H9 (cell line): ENCODE results near the gene MROH2A. TPM values are rescaled to one million over a fixed set of nuclear protein-coding genes. Genes with fewer than 3 reads are reported as not detected.

ENCODE experiments used
- DNase-seq: peaks from one replicate; pipeline ENCODE4 v3.0.0-alpha.2; 2017
- H2AFZ ChIP-seq: one replicate; pipeline ENCODE4 v1.6.1; 2013; ENCODE audit warnings: mild to moderate bottlenecking, low read length, control low read depth, moderate library complexity
- H2AK5ac ChIP-seq: 2 replicates; pipeline ENCODE4 v1.6.1; 2013; ENCODE audit warnings: low read length, control low read depth, mixed read lengths; ENCODE audit not compliant: insufficient read length
- H2BK120ac ChIP-seq: one replicate; pipeline ENCODE4 v1.6.1; 2013; ENCODE audit warnings: low read depth, mild to moderate bottlenecking, low read length, control low read depth, inconsistent platforms; ENCODE audit not compliant: poor library complexity, severe bottlenecking
- H2BK12ac ChIP-seq: 2 replicates; pipeline ENCODE4 v1.6.1; 2013; ENCODE audit warnings: low read length, control low read depth, mixed read lengths, low read depth; ENCODE audit not compliant: insufficient read length
- H2BK15ac ChIP-seq: 2 replicates; pipeline ENCODE4 v1.6.1; 2013; ENCODE audit warnings: low read depth, low read length, control low read depth
- H2BK20ac ChIP-seq: one replicate; pipeline ENCODE4 v1.6.1; 2013; ENCODE audit warnings: low read depth, mild to moderate bottlenecking, low read length, control low read depth, inconsistent platforms; ENCODE audit not compliant: poor library complexity, severe bottlenecking
- H2BK5ac ChIP-seq: 2 replicates; pipeline ENCODE4 v1.6.1; 2013; ENCODE audit warnings: low read length, control low read depth, mixed read lengths; ENCODE audit not compliant: insufficient read length
- H3K14ac ChIP-seq: 2 replicates; pipeline ENCODE4 v1.6.1; 2013; ENCODE audit warnings: low read length, control low read depth; ENCODE audit not compliant: insufficient read depth
- H3K18ac ChIP-seq: 2 replicates; pipeline ENCODE4 v1.6.1; 2013; ENCODE audit warnings: low read depth, mild to moderate bottlenecking, mixed read lengths, low read length, control low read depth; ENCODE audit not compliant: insufficient read length
- H3K23ac ChIP-seq: 2 replicates; pipeline ENCODE4 v1.6.1; 2013; ENCODE audit warnings: low read length, control low read depth, mixed read lengths, low read depth; ENCODE audit not compliant: insufficient read length
- H3K23me2 ChIP-seq: 2 replicates; pipeline ENCODE4 v1.6.1; 2013; ENCODE audit warnings: low read depth, mild to moderate bottlenecking, mixed read lengths, low read length, control low read depth; ENCODE audit not compliant: insufficient read length, poor library complexity, severe bottlenecking
- H3K27ac ChIP-seq: 2 replicates; pipeline ENCODE4 v1.5.1; 2013; ENCODE audit warnings: low read length, control low read depth, mixed read lengths, low read depth; ENCODE audit not compliant: insufficient read length
- H3K27me3 ChIP-seq: 2 replicates; pipeline ENCODE4 v1.6.1; 2013; ENCODE audit warnings: low read length, control low read depth, inconsistent platforms; ENCODE audit not compliant: insufficient read depth
- H3K4ac ChIP-seq: 2 replicates; pipeline ENCODE4 v1.6.1; 2013; ENCODE audit warnings: low read depth, mild to moderate bottlenecking, control low read depth, inconsistent platforms, low read length, moderate library complexity
- H3K4me1 ChIP-seq: 2 replicates; pipeline ENCODE4 v1.6.1; 2013; ENCODE audit warnings: low read length, control low read depth, inconsistent platforms; ENCODE audit not compliant: insufficient read depth
- H3K4me2 ChIP-seq: 2 replicates; pipeline ENCODE4 v1.6.1; 2013; ENCODE audit warnings: low read length, control low read depth, mixed read lengths; ENCODE audit not compliant: insufficient read length, insufficient read depth
- H3K56ac ChIP-seq: 2 replicates; pipeline ENCODE4 v1.6.1; 2013; ENCODE audit warnings: low read depth, mild to moderate bottlenecking, mixed read lengths, low read length, control low read depth; ENCODE audit not compliant: insufficient read length
- H3K79me1 ChIP-seq: 2 replicates; pipeline ENCODE4 v1.6.1; 2013; ENCODE audit warnings: low read depth, mild to moderate bottlenecking, moderate library complexity, low read length, control low read depth, inconsistent platforms; ENCODE audit not compliant: insufficient read depth, poor library complexity, severe bottlenecking
- H3K79me2 ChIP-seq: 2 replicates; pipeline ENCODE4 v1.6.1; 2013; ENCODE audit warnings: low read length, control low read depth, inconsistent platforms; ENCODE audit not compliant: insufficient read depth
- H3K9ac ChIP-seq: 2 replicates; pipeline ENCODE4 v1.6.1; 2013; ENCODE audit warnings: low read length, control low read depth, mixed read lengths; ENCODE audit not compliant: insufficient read length; ENCODE audit errors: extremely low read depth
- H3K9me3 ChIP-seq: one replicate; pipeline ENCODE4 v1.6.1; 2013; ENCODE audit warnings: low read depth, low read length, inconsistent platforms; ENCODE audit not compliant: control insufficient read depth
- H3T11ph ChIP-seq: one replicate; pipeline ENCODE4 v1.6.1; 2013; ENCODE audit warnings: mild to moderate bottlenecking, low read length, control low read depth, inconsistent platforms
- H4K20me1 ChIP-seq: one replicate; pipeline ENCODE4 v1.6.1; 2013; ENCODE audit not compliant: control insufficient read depth, insufficient read length, insufficient read depth
- H4K5ac ChIP-seq: 2 replicates; pipeline ENCODE4 v1.6.1; 2013; ENCODE audit warnings: low read depth, mild to moderate bottlenecking, mixed read lengths, low read length, control low read depth; ENCODE audit not compliant: insufficient read length
- H4K8ac ChIP-seq: replicated peaks from 2 replicates; pipeline ENCODE4 v1.6.1; 2013; ENCODE audit warnings: low read length, control low read depth, mixed read lengths, low read depth; ENCODE audit not compliant: insufficient read length
- H4K91ac ChIP-seq: 2 replicates; pipeline ENCODE4 v1.6.1; 2013; ENCODE audit warnings: low read depth, mild to moderate bottlenecking, moderate library complexity, mixed read lengths, low read length, control low read depth; ENCODE audit not compliant: insufficient read length
- H3K27ac Mint-ChIP-seq, 3 experiments: 2 replicates in 2 of 3; 3 replicates in 1 of 3; pipeline ENCODE4 v1.8.0; 2020 to 2021; ENCODE audit warnings: mixed read lengths in 3 of 3, mild to moderate bottlenecking in 1 of 3, moderate library complexity in 1 of 3
- H3K27me3 Mint-ChIP-seq: 2 replicates; pipeline ENCODE4 v1.8.0; 2021; ENCODE audit warnings: low read depth, mild to moderate bottlenecking, moderate library complexity, mixed read lengths
- H3K36me3 Mint-ChIP-seq, 3 experiments: 2 replicates in 2 of 3; 3 replicates in 1 of 3; pipeline ENCODE4 v1.8.0; 2020 to 2021; ENCODE audit warnings: low read depth in 3 of 3, mixed read lengths in 3 of 3; ENCODE audit not compliant: insufficient read depth in 1 of 3
- H3K4me1 Mint-ChIP-seq, 2 experiments: 2 replicates each; pipeline ENCODE4 v1.8.0; 2020; ENCODE audit warnings: mixed read lengths in 2 of 2
- H3K4me3 Mint-ChIP-seq, 2 experiments: 2 replicates in 1 of 2; 3 replicates in 1 of 2; pipeline ENCODE4 v1.8.0; 2020 to 2021; ENCODE audit warnings: mild to moderate bottlenecking in 2 of 2, mixed read lengths in 2 of 2, moderate library complexity in 1 of 2
- H3K9me3 Mint-ChIP-seq, 2 experiments: 2 replicates in 1 of 2; 3 replicates in 1 of 2; pipeline ENCODE4 v1.8.0; 2020; ENCODE audit warnings: mild to moderate bottlenecking in 2 of 2, mixed read lengths in 2 of 2, moderate library complexity in 1 of 2
- CTCF ChIP-seq: fragments of 200-600 bp; sonication (generic); conservative IDR thresholded peaks from 3 replicates; pipeline ENCODE4 v1.8.0; 2021; ENCODE audit warnings: antibody characterized with exemption, mild to moderate bottlenecking
- WGBS: extraction: QIAGEN DNeasy Blood & Tissue Kit; methylation state at CpG from one replicate; pipeline ENCODE4 v1.1.7; 2013; ENCODE audit warnings: missing lambda C conversion rate, low lambda C conversion rate, mixed read lengths; ENCODE audit not compliant: insufficient read length; ENCODE audit errors: extremely low coverage; 5-methylcytosine and 5-hydroxymethylcytosine counted together
- total RNA-seq: library from RNA; stranded (reverse); gene quantifications from 2 replicates; pipeline ENCODE4 v1.2.1, GENCODE V29; 2021

The MROH2A gene
- total RNA-seq, 1 experiment from 2014 or later: not detected

- Histone ChIP-seq H4K8ac (no peak overlapping the region), H2BK12ac (no peak overlapping the region), H3K27ac (no peak overlapping the region), H2AFZ (no peak overlapping the region), H3K23me2 (no peaks in the 10 kb centered on the region), H4K20me1 (no peaks in the 10 kb centered on the region), H3K4me1 (no peaks in the 10 kb centered on the region), H3T11ph (no peak overlapping the region), H3K56ac (no peak overlapping the region), H3K23ac (no peak overlapping the region), H3K18ac (no peak overlapping the region), H3K9ac (no peak overlapping the region), H3K27me3 (no peaks in the 10 kb centered on the region), H4K91ac (no peak overlapping the region), H2BK5ac (no peak overlapping the region), H2BK120ac (no peak overlapping the region), H3K9me3 (no peaks in the 10 kb centered on the region), H2AK5ac (no peak overlapping the region), H3K14ac (no peak overlapping the region), H3K79me1 (no peaks in the 10 kb centered on the region), H4K5ac (no peak overlapping the region), H3K79me2 (no peaks in the 10 kb centered on the region), H3K4ac (no peak overlapping the region), H3K4me2 (no peak overlapping the region), H2BK15ac (no peak overlapping the region), H2BK20ac (no peak overlapping the region)
- 0 out of 5 replicates have a peak overlapping the region, but pooled peaks of 1 of the 2 experiments have one; percentile 40 for H3K4me3 Mint-ChIP-seq
- H3K36me3 Mint-ChIP-seq: peaks cover 0 to 5% (median 4%) of the 10 kb centered on the region in 3 experiments; a peak in 2 of 7 replicates
- H3K27ac Mint-ChIP-seq: no peak overlapping the region; a peak in 1 of 7 replicates
- peaks cover 2 to 4% of the 10 kb centered on the region in 2 experiments; a peak in 3 of 4 replicates for H3K4me1 Mint-ChIP-seq
- no peak for DNase-seq
- no CpG with 5 or more reads among the region's 7 CpGs for WGBS
- TF ChIP-seq CTCF: no peak
- H3K27me3 Mint-ChIP-seq: peaks cover 8% of the 10 kb centered on the region
- H3K9me3 Mint-ChIP-seq: peaks cover 14 to 18% of the 10 kb centered on the region in 2 experiments
These were observed 21.0 kb downstream of the MROH2A start for GRCh38 chr2:233799087-233799665.
